Right forelimb (tissue), 1 donor: ENCODE data around the gene AP1AR.
"Not testable (repeated sequence)": the region's sequence is repeated elsewhere in the genome, so short reads cannot be mapped to it uniquely, and the experiment has no call there.

Experiments
- DNase-seq: peaks from one replicate; pipeline ENCODE4 v3.0.0-alpha.2; 2018

Gene AP1AR

DNA sequence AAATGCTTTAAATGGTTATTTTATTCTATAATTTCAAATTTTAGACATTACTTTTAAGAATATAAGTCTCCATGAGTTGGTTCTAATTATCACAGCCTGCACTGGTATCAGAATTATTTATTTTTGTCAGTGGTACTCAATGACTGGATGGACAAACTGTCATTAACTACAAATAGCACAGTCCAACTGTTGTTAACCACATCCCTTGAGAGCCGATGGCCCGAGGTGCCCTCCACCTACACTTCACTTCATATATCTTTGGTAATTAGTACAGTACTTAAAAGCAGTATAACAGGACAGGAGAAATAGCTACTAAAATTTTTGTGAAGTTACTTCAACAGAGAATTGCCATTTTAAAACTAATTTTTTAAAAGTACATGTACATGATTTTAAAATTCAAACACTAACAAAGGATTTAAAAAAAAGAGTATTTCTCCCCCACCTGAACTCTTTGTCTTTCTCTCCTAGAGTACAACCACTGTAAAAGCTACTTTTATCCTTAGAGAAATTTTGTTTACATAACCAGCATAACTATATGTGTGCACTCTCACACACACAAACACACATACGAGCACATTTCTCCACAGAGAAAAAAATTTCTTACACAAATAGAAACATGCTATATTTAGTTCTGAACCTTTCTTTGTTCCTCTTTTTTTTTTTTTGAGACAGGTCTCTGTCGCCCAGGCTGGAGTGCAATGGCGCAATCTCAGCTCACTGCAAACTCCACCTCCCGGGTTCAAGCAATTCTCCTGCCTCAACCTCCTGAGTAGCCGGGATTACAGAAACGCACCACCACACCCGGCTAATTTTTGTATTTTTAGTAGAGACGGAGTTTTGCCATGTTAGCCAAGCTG is 47.7 kb downstream of the AP1AR start:
- DNase-seq: no peak

DNA sequence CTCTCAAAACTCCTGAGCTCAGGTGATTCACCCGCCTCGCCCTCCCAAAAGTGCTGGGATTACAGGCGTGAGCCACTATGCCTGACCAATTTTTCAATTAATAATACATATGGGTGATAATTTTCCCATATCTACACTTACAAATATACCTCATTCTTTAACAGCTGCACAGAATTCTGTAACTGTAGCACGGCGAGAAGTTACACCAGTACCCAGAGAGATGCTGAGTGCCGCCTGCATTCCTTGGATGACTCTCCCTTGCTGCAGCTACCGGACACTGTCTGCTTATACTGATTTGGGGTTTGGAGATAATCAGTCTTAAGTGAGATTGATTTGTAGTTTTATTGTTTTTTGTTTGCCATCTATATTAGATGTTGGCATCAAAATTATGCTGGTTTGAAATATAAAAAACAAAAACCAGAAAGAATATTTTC is 48.3 kb downstream of the AP1AR start:
- no peak for DNase-seq

DNA sequence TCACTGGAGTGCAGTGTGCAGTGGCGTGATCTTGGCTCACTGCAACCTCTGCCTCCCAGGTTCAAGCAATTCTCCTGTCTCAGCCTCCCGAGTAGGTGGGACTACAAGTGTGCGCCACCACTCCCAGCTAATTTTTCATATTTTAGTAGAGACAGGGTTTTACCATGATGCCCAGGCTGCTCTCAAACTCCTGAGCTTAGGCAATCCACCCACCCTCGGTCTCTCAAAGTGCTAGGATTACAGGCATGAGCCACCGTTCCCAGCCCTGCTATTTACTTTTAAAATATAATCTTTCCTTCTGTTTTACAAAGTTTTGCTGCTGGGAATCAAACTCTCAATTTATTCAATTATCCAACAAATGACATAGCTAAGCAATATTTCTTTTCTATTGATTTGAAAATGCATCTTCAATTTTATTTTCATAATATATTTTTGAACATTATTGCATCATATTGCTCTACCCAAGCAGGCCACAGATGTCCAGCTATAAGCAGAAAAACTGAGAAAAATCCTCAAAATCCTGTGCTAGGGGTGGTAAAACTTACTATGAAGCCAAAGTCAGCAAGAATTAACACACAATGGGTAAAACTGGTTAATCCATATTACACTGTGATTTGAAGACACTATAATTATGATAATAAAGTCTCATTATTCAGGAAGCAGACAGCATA is 48.9 kb downstream of the AP1AR start:
- no peak for DNase-seq

DNA sequence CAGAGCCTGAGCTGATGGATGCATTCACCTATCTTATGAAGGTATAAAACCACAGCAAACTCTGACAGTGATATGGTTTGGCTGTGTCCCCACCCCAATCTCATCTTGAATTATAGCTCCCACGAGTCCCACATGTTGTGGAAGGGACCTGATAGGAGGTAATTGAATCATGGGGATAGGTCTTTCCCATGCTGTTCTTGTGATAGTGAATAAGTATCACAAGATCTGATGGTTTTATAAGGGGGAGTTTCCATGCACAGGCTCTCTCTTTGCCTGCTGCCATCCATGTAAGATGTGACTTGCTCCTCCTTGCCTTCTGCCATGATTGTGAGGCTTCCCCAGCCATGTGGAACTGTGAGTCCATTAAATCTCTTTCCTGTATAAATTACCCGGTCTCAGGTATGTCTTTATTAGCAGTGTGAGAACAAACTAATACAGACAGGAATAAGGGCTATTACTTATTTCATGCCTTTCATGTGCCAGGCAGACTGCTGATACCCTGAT is 50.4 kb downstream of the AP1AR start:
- not testable (repeated sequence) for DNase-seq

DNA sequence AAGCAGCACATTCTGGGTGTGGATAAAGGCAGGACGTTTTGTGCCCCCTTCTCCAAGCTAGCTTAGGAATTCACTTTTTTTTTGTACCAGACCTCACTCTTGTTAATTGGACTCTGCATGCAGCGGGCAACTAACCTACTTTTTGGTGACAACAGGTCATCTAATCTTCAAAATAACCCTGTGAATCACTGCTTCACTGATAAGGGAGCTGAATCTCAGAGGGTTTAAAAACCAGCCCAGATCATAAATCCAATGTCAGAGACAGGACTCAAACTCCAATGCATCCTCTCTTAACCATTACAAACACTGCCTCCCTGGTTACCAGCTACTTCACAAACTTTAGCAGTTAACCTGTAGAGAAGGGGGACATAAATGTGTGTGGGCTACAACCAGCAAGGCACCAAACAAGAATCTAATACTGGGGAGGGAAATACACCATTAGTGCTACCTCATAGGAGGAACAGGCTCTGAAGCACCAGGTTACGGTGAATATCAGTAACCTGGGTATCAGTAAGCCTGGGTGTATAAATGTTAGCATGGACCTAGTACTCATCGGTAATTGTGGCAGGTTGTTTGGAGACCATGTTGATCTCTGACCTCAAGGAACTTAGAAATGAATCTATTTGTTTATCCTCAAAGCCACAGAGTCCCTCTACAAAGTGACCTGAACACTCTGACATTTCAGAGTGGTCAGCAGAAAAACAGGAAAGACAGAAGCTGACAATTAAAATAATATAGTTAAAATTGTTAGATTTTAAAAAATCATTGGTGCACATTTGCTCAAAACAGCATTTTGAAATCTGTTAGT is 51.5 kb downstream of the AP1AR start:
- DNase-seq: no peak

DNA sequence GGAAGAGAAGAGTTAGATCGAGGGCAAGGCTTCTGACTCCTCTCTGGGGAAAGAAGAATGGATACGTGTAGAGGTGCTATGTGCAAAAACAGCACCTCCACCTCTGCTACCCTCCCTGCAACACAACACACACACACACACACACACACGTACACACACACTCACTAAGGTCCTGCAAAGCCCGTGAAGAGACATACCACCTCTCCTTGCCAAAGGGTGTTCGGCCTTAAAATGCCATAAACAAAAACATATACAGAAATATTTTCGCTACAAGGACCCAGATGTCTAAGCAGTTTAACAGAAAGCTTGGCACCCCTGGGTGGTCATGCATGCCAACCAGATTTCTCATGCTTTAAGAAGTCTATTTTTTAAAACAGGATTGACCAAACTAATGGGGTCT is 52.6 kb downstream of the AP1AR start:
- peak; percentile 50 for DNase-seq

DNA sequence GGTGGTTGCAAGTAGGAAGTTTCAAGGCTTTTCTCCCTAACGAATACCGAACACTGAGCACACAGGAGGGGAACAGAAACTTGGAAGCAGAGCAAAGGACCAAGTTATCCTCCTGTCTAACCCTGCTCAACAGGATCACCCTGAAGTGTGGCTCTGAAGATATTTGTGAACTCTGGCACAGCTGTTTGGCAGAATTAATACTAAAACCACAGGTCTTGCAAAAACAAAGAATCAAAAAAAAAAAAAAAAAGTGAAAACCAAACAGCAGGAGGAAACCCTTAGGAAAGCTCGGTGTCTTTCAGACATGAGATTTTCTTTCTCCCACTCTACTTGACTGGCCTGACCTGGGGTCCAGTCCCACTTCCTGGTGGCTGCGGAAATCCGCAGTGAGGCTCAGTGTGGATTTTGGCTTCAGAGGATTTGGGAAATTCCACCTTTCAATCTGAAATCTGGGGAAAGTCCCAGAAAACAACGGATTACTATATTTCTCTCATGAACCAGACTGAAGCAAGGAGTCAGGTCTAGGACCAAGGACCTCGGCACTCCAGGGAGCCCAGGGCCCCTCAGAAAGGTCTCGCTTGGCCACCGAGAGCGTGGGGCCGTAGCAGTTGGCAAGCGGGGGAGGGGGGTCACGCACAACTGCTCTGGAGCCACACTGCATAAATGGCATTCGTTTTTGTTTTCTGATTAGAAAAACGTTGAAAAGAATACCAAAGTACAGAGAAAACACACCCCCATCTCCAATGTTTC is 53.2 kb downstream of the AP1AR start:
- DNase-seq: peak; percentile 50

DNA sequence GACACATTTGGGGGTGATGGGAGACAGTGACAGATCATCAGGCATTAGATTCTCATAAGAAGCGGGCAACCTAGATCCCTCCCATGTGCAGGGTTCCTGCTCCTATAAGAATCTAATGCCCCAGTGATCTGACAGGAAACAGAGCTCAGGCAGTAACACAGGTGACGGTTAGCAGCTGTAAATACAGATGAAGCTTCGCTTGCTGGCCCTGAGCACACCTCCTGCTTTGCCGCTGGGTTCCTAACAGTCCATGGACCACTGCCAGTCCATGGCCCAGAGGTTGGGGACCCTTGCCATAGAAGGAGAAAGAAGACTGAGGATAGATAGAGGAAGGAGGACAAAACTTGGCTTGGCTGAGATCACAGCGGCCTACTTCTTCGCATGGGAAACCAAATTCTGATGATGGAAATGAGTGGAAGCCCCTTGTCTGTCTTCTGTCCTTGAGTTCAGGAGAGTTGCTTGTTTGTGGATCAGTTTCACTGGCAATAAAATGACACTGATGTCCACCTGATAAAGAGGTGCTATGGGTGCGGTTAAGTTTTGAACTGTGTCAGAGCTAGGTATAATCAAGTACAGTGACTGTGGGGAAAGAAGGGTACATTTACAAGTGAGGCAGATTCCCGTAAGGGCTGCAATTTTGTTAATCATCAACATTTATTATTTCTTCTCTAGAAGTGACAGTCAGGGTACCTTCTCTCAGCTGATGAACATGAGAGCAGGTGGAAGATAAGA is 55.8 kb downstream of the AP1AR start:
- no peak for DNase-seq

DNA sequence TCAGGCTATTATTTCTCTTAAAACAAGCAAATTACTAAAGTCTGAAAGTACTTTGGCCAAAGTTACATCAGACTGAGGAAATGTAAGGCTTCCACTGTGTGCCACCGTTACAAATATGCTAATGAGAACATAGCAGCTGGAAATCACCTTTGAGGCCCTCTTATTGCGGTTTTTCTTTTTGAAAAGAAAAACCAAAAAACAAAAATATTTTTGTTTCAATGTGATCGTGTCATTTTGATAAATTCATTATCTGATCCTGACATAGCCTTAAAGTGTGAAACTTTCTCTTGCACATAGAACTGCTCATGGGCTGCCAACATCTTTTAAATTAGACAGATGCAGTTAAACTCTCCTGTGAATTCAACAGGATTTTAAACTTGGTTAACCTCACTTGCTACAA is 56.9 kb downstream of the AP1AR start:
- no peak for DNase-seq

DNA sequence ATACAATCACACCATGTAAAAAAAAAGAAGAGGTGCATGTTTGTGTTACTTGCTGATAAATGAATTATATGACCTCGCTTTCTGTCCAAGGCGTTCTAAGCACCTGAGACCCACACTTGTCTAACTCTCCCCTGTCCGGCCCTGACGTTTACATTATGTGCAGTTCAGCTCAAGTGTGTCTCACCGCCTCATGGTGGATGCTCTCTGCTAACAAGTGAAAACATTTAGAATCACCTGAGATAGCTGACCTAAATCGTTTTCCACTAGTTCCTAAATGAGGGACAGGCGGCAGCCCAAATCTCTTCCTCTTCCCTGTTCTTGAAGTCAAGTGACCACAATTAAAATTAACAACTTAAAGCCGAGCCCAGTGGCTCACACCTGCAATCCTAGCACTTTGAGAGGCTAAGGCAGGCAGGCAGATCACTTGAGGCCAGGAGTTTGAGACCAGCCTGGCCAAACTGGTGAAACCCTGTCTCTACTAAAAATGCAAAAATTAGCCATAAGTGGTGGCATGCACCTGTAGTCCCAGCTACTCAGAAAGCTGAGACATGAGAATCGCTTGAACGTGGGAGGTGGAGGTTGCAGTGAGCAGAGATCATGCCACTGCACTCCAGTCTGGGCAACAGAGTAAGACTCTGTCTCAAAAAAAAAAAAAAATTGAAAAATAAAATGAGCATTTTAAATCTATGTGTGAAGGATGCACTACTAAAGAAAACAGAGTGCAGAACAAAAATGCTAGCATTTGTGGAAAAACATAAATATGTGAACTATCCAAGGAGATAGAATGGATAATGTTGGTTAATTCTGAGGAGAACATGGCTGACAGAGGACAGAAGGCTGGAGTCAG is 58.0 kb downstream of the AP1AR start:
- DNase-seq: no peak

DNA sequence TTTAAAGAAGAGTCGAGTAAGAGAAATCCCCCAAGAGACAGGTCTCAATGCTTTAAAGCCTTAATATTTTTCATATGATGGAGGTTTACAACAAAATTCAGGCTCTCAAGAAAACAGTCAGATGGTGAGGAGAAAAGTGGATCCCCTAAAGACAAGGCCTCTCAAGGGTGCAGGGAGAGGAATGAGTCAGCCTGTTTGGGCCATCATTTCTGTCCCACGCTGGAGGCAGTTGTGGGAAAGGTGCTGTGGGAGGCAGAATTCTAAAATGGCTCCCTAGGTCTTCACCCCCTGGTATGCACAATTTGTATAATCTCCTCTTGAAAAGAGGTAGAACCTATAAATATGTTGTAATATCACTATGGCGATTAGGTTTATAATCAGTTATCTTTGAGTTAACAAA is 58.8 kb downstream of the AP1AR start:
- no peak for DNase-seq

DNA sequence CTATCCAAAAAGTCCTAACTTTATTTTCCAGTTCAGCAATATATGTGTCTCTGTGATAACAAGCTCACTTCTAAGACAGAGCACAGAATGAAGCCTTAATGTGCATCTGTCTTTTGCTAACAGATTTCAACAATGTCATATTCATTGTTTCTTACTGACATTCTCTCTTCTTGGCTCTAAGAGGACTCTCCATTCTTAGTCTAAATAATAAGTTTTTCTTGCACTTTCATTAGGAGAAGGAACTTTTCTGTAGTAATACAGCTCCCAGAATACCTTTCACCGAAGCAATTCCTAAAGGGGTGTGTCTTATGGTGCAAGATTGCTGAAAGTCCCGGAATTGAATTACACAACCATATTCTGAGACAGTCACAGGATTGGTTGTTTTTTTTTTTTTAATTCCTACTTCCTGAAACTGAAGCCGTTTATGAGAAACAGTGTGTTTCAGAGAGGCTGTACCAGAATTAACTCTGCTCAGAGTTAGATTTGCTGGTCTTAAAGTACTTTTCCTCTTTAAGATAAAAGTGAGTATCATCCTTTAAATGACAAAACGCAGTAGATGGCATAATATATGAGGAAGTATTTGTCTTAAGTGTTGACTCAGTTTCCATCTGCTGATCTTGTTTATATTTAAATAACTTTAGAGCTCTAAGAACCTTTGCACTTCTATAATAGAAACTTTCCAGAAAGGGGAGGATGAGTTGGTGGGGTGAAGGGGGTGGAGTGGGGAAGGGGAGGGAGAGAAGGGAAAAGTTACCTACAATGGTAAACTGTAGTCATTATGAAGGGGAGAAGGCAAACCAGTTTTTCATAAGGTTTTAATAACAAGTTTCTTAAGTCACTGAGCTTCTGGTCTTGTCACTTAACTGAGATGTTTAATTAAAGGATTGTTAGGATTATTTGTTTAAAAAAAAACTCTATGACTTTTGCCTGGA is 65.6 kb downstream of the AP1AR start, which contains the start of gene ALPK1:
ALPK1 (plus strand) TSS at position 421 of the 932 bp plus-strand sequence.
- no peak for DNase-seq

DNA sequence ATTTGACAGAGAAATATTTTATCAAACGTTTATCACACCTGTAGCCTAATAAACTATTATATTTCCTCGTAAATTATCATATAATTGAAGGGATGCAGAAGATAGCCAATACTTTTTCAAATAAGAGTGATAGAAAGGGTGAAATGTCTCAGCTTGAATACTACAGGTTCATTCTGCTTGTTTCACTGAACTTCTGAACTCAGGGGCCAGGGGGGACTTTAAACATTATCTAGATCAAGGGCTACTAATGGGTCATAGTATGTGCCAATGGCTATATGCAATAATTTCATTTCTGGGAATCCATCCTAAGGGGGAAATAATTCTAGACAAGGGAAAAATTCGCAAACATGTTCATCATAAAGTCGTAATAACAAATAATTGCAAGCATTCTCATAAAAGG is 68.1 kb downstream of the AP1AR start:
- DNase-seq: no peak

DNA sequence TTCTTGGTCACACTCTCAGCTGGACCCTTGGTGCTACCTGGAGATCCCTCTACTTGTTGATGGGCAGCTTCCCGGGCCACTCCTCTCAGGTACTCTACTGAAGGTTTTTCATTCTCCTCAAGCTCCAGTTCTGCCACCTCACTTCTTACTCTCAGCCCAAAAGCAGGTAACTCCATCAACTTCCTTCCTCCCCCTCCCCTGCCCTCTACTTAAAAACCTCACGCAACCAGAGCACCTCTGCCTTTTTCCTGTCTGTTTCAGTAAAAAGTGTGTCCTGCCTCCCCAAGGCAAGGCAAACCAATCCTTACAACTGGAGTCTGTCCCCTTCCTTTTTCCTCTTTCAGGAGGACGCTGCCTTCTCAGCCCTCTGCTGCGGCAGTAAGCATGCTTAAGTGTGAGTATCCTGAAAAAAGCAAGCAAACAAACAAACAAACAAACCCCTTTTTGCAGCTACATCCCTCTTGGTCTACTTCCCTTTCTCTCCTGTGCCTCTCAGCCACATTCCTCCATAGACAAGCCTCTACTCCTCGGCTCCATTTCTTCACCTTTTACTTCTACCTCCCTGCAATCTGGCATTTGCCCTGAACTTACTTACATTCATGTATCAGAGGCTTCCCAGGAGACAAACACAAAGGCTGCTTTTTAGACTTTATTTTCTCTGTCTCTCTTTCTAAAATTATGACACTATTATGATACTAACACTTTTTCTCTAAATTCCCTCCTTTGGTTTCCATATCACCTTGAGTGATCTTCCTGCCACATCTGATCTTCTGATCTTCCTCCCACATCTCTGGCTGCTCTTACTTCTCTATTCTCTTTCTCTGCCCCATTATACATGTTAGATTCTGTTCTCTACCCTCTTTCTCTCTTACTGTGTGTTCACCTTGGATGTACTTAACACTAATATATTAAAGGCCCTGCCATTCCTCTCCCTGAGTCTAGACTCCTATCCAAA is 71.0 kb downstream of the AP1AR start:
- no peak for DNase-seq

DNA sequence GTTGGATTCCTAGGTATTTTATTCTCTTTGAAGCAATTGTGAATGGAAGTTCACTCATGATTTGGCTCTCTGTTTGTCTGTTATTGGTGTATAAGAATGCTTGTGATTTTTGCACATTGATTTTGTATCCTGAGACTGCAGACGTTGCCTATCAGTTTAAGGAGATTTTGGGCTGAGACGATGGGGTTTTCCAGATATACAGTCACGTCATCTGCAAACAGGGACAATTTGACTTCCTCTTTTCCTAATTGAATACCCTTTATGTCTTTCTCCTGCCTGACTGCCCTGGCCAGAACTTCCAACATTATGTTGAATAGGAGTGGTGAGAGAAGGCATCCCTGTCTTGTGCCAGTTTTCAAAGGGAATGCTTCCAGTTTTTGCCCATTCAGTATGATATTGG is 73.9 kb downstream of the AP1AR start:
- DNase-seq: not testable (repeated sequence)

DNA sequence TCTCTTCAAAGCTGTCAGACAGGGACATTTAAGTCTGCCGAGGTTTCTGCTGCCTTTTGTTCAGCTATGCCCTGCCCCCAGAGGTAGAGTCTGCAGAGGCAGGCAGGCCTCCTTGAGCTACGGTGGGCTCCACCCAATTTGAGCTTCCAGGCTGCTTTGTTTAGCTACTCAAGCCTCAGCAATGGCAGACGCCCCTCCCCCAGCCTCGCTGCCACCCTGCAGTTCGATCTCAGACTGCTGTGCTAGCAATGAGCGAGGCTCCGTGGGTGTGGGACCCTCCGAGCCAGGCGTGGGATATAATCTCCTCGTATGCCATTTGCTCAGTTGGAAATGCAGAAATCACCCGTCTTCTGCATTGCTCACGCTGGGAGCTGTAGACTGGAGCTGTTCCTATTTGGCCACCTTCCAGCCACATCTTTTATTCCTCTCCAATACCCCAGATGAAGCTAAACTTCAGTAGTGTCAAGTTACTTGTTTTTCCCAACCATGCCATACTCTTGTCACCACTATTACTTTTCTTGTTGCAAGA is 77.7 kb downstream of the AP1AR start:
- not testable (repeated sequence) for DNase-seq

DNA sequence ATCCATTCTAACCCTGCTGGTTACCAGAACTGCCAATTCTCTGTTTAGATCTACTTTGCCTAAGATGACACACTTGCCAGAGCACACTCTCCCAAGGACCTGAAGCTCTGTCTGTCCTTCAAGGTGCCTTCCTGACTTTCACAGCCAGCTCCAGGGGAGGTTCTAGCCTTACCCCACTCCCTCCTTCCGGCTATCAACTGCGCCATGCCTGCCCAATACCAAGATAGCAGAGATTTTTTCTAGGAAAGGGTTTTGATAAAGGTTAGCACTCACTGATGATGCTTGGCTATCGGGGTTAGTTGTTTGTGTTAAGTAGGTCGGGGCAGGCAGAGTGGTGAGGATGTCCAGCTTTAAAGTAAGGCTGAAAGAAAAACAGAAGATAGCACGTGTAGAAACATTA is 79.9 kb downstream of the AP1AR start:
- no peak for DNase-seq

DNA sequence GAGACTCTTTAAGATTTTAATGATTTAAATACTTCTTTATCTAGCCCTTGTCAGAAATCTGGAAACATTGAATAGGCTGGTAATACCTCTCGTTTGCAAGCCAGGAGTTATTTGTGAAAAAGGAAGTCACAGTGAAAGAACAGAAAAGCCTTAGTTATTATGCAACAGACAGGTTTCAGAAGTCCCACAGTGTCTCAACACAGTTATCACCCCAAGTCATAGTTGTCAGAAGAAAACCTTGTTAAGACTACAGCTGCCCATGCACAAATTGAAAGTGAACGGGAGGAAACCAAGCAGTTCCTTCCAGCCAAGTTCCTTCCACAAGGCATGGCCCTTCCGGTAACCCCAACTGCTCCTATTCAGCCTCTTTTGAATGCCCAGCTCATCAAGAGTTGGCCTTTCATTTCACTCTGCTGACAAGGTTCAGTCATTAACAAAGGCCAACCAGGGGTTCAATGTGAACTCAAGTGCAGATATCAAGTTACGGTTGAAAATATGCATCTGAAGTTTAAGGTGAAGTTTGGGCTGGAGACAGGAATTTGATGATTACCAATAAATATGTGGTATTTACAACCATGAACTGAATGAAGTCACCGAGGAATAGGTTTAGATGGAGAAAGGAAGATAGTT is 81.1 kb downstream of the AP1AR start:
- DNase-seq: no peak
